Measurements from ENCODE around the gene RAPGEF4.

The RAPGEF4 gene

GRCh38 chr2:173043476-173043875 lies 307.8 kb downstream of the RAPGEF4 start:
- Mint-ChIP-seq H3K36me3 (ENCODE audit: low read depth) (no peaks in the 10 kb centered on the region), H3K9me3 (no peaks in the 10 kb centered on the region), H3K27me3 (ENCODE audit: low read depth) (peaks cover 8% of the 10 kb centered on the region), H3K4me3 (no peak overlapping the region), H3K4me1 (ENCODE audit: low read depth) (peaks cover under 1% of the 10 kb centered on the region), H3K27ac (no peak overlapping the region)
- no peak for DNase-seq (ENCODE audit: low spot score)

- Mint-ChIP-seq H3K9me3 (no peaks in the 10 kb centered on the region), H3K4me3 (no peak overlapping the region), H3K4me1 (ENCODE audit: low read depth) (peaks cover 5% of the 10 kb centered on the region), H3K27ac (no peak overlapping the region), H3K27me3 (ENCODE audit: low read depth) (peaks cover 8% of the 10 kb centered on the region), H3K36me3 (ENCODE audit: low read depth) (no peaks in the 10 kb centered on the region)
- no peak for DNase-seq (ENCODE audit: low spot score)
These were observed 308.4 kb downstream of the RAPGEF4 start for GRCh38 chr2:173043897-173044519.

- H3K27me3 Mint-ChIP-seq (ENCODE audit: low read depth), result peaks cover 8% of the 10 kb centered on the region
- H3K36me3 Mint-ChIP-seq (ENCODE audit: low read depth), result no peaks in the 10 kb centered on the region
- H3K4me3 Mint-ChIP-seq, result no peak overlapping the region
- H3K27ac Mint-ChIP-seq, result no peak overlapping the region
- no peaks in the 10 kb centered on the region for H3K9me3 Mint-ChIP-seq
- DNase-seq (ENCODE audit: low spot score), result no peak
- H3K4me1 Mint-ChIP-seq (ENCODE audit: low read depth), result peaks cover 9% of the 10 kb centered on the region
These were observed 309.0 kb downstream of the RAPGEF4 start for GRCh38 chr2:173044686-173045085.

GRCh38 chr2:173045181-173045580 lies 309.5 kb downstream of the RAPGEF4 start:
- Mint-ChIP-seq H3K4me3 (no peak overlapping the region), H3K27ac (no peak overlapping the region), H3K9me3 (no peaks in the 10 kb centered on the region), H3K4me1 (ENCODE audit: low read depth) (peaks cover 9% of the 10 kb centered on the region), H3K36me3 (ENCODE audit: low read depth) (no peaks in the 10 kb centered on the region), H3K27me3 (ENCODE audit: low read depth) (peaks cover 8% of the 10 kb centered on the region)
- DNase-seq (ENCODE audit: low spot score), result no peak

GRCh38 chr2:173048522-173048896 lies 312.9 kb downstream of the RAPGEF4 start:
- no peak for DNase-seq (ENCODE audit: low spot score)
- no peaks in the 10 kb centered on the region for H3K9me3 Mint-ChIP-seq
- peaks cover 9% of the 10 kb centered on the region for H3K4me1 Mint-ChIP-seq (ENCODE audit: low read depth)
- no peak overlapping the region for H3K27ac Mint-ChIP-seq
- H3K36me3 Mint-ChIP-seq (ENCODE audit: low read depth), result no peaks in the 10 kb centered on the region
- H3K4me3 Mint-ChIP-seq, result no peak overlapping the region
- peaks cover 20% of the 10 kb centered on the region for H3K27me3 Mint-ChIP-seq (ENCODE audit: low read depth)

GRCh38 chr2:173048897-173049661 lies 313.4 kb downstream of the RAPGEF4 start:
- H3K27me3 Mint-ChIP-seq (ENCODE audit: low read depth), result peaks cover 21% of the 10 kb centered on the region
- no peak overlapping the region for H3K27ac Mint-ChIP-seq
- no peak overlapping the region for H3K4me3 Mint-ChIP-seq
- no peaks in the 10 kb centered on the region for H3K9me3 Mint-ChIP-seq
- peaks cover 9% of the 10 kb centered on the region for H3K4me1 Mint-ChIP-seq (ENCODE audit: low read depth)
- no peaks in the 10 kb centered on the region for H3K36me3 Mint-ChIP-seq (ENCODE audit: low read depth)
- peak; percentile 50 for DNase-seq (ENCODE audit: low spot score)

- Mint-ChIP-seq H3K27me3 (ENCODE audit: low read depth) (peaks cover 25% of the 10 kb centered on the region), H3K4me1 (ENCODE audit: low read depth) (peaks cover 9% of the 10 kb centered on the region), H3K27ac (no peak overlapping the region), H3K4me3 (no peak overlapping the region), H3K9me3 (no peaks in the 10 kb centered on the region), H3K36me3 (ENCODE audit: low read depth) (no peaks in the 10 kb centered on the region)
- no peak for DNase-seq (ENCODE audit: low spot score)
These were observed 314.2 kb downstream of the RAPGEF4 start for GRCh38 chr2:173049831-173050230.

- H3K27ac Mint-ChIP-seq, result no peak overlapping the region
- peaks cover 28% of the 10 kb centered on the region for H3K27me3 Mint-ChIP-seq (ENCODE audit: low read depth)
These were observed 315.0 kb downstream of the RAPGEF4 start for GRCh38 chr2:173050684-173051083.

GRCh38 chr2:173051463-173052215 lies 316.0 kb downstream of the RAPGEF4 start:
- no peak for DNase-seq (ENCODE audit: low spot score)
- peaks cover 32% of the 10 kb centered on the region for H3K27me3 Mint-ChIP-seq (ENCODE audit: low read depth)

More at GRCh38 chr2:173050684-173051083, 315.0 kb downstream of the RAPGEF4 start:
- no peaks in the 10 kb centered on the region for H3K9me3 Mint-ChIP-seq
- no peaks in the 10 kb centered on the region for H3K36me3 Mint-ChIP-seq (ENCODE audit: low read depth)
- DNase-seq (ENCODE audit: low spot score), result no peak
- H3K4me3 Mint-ChIP-seq, result no peak overlapping the region
- peaks cover 9% of the 10 kb centered on the region for H3K4me1 Mint-ChIP-seq (ENCODE audit: low read depth)

GRCh38 chr2:173053043-173053699 lies 317.5 kb downstream of the RAPGEF4 start:
- Mint-ChIP-seq H3K9me3 (no peaks in the 10 kb centered on the region), H3K27ac (no peak overlapping the region), H3K27me3 (ENCODE audit: low read depth) (peaks cover 38% of the 10 kb centered on the region), H3K4me1 (ENCODE audit: low read depth) (peaks cover 9% of the 10 kb centered on the region), H3K36me3 (ENCODE audit: low read depth) (no peaks in the 10 kb centered on the region), H3K4me3 (no peak overlapping the region)
- DNase-seq (ENCODE audit: low spot score), result no peak

More at GRCh38 chr2:173051463-173052215, 316.0 kb downstream of the RAPGEF4 start:
- H3K4me1 Mint-ChIP-seq (ENCODE audit: low read depth), result peaks cover 9% of the 10 kb centered on the region
- H3K9me3 Mint-ChIP-seq, result no peaks in the 10 kb centered on the region
- H3K27ac Mint-ChIP-seq, result no peak overlapping the region
- no peaks in the 10 kb centered on the region for H3K36me3 Mint-ChIP-seq (ENCODE audit: low read depth)
- H3K4me3 Mint-ChIP-seq, result no peak overlapping the region

GRCh38 chr2:173054466-173054865 lies 318.8 kb downstream of the RAPGEF4 start:
- Mint-ChIP-seq H3K27me3 (ENCODE audit: low read depth) (peaks cover 44% of the 10 kb centered on the region), H3K4me1 (ENCODE audit: low read depth) (peaks cover under 1% of the 10 kb centered on the region), H3K36me3 (ENCODE audit: low read depth) (no peaks in the 10 kb centered on the region), H3K4me3 (no peak overlapping the region), H3K9me3 (no peaks in the 10 kb centered on the region), H3K27ac (no peak overlapping the region)
- no peak for DNase-seq (ENCODE audit: low spot score)

- H3K9me3 Mint-ChIP-seq, result no peaks in the 10 kb centered on the region
- H3K4me1 Mint-ChIP-seq (ENCODE audit: low read depth), result no peaks in the 10 kb centered on the region
- no peak for DNase-seq (ENCODE audit: low spot score)
- H3K4me3 Mint-ChIP-seq, result no peak overlapping the region
- H3K27me3 Mint-ChIP-seq (ENCODE audit: low read depth), result peaks cover 38% of the 10 kb centered on the region
- no peak overlapping the region for H3K27ac Mint-ChIP-seq
- no peaks in the 10 kb centered on the region for H3K36me3 Mint-ChIP-seq (ENCODE audit: low read depth)
These were observed 321.2 kb downstream of the RAPGEF4 start for GRCh38 chr2:173056705-173057364.

GRCh38 chr2:173058097-173058496 lies 322.5 kb downstream of the RAPGEF4 start:
- peaks cover 35% of the 10 kb centered on the region for H3K27me3 Mint-ChIP-seq (ENCODE audit: low read depth)
- H3K27ac Mint-ChIP-seq, result no peak overlapping the region
- no peak for DNase-seq (ENCODE audit: low spot score)
- no peaks in the 10 kb centered on the region for H3K9me3 Mint-ChIP-seq
- H3K4me3 Mint-ChIP-seq, result no peak overlapping the region
- no peaks in the 10 kb centered on the region for H3K4me1 Mint-ChIP-seq (ENCODE audit: low read depth)
- H3K36me3 Mint-ChIP-seq (ENCODE audit: low read depth), result no peaks in the 10 kb centered on the region

Measured in T-helper 2 cell treated with Interferon-gamma antibody and Interleukin-4, amounts not matched to agents 5 μg/mL and 100 μg/mL, for 36 hours (primary cell).